Stimulated activated naive CD8-positive, alpha-beta T cell treated with anti-CD3 and anti-CD28 coated beads, Interleukin-15, Interleukin-2, amounts not matched to agents 100 ng/mL and 50 ng/mL, for 24 hours (primary cell): ENCODE data around the gene PRKN.

Source experiments
- H3K27ac Mint-ChIP-seq: one replicate; pipeline ENCODE4 v1.8.0; 2021; ENCODE audit warnings: mild to moderate bottlenecking, mixed read lengths
- H3K27me3 Mint-ChIP-seq: one replicate; pipeline ENCODE4 v1.8.0; 2021; ENCODE audit warnings: mixed read lengths
- H3K36me3 Mint-ChIP-seq: one replicate; pipeline ENCODE4 v1.8.0; 2021; ENCODE audit warnings: low read depth, mixed read lengths
- H3K4me1 Mint-ChIP-seq: one replicate; pipeline ENCODE4 v1.8.0; 2021; ENCODE audit warnings: low read depth, mixed read lengths
- H3K4me3 Mint-ChIP-seq: one replicate; pipeline ENCODE4 v1.8.0; 2021; ENCODE audit warnings: mild to moderate bottlenecking, mixed read lengths
- H3K9me3 Mint-ChIP-seq: one replicate; pipeline ENCODE4 v1.8.0; 2021; ENCODE audit warnings: mixed read lengths

The PRKN gene

DNA sequence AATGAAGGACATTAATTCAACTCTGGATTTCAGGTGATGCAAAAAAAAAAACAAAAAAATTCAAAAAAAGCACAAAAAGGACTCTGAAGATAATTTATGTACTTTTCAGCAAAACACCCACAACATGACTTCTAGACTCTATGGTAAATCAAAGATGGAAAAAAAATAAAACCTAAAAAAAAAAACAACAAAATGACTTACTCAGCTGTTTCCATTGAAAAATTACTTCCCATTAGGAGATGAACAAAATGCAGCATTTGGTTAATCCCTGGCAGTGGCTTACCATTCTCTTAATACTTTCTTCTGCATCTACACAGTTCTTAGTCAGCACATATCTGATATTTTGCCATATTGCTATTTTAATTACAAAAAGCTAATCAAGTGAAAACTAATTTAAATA lies 572.6 kb downstream of the PRKN start:
- Mint-ChIP-seq H3K27me3 (no peaks in the 10 kb centered on the region), H3K4me1 (peaks cover 4% of the 10 kb centered on the region), H3K4me3 (no peak overlapping the region), H3K27ac (no peak overlapping the region), H3K36me3 (no peaks in the 10 kb centered on the region), H3K9me3 (peaks cover 4% of the 10 kb centered on the region)

DNA sequence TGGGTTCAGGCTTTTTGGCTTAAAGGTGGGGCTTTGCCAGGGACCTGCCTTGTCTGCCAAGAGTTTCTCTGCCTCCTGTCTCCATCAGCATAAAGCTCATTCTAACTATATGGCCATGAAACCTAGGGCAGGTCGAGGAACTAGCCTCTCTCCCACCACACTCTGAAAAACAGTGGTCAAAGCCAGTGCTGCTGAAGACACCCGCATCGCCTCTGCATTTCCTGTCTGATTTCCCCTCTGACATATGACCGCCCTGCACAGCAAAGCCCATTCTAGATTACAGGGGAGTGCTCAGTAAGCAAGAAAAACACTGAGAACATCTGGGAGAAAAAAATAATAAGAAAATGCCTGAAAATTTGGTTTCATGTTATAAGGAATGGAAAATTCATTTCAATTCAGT lies 573.6 kb downstream of the PRKN start:
- Mint-ChIP-seq H3K9me3 (peaks cover 4% of the 10 kb centered on the region), H3K27ac (no peak overlapping the region), H3K4me3 (no peak overlapping the region), H3K4me1 (peaks cover 4% of the 10 kb centered on the region), H3K27me3 (no peaks in the 10 kb centered on the region), H3K36me3 (no peaks in the 10 kb centered on the region)

DNA sequence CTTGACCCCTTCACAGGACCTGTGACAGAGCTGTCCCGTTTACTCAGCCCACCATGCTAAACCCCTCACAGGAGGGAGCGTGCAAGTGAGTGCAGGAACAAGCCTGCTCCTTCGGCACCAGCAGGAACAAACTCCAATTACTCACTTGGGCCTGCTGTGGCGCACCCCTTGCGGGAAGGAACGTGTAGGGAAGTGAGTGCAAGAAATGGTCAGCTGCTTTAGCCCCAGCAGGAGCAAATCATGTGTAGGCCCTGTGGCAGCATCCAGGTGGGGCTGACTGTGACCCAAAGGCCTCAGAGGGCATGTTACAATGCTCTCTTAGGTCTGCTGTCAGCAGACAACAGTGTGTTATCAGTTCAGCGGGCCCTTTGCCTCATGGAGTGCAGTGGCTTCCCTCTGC lies 574.4 kb downstream of the PRKN start:
- no peak overlapping the region for H3K27ac Mint-ChIP-seq
- H3K36me3 Mint-ChIP-seq: no peaks in the 10 kb centered on the region
- H3K27me3 Mint-ChIP-seq: no peaks in the 10 kb centered on the region
- peaks cover 4% of the 10 kb centered on the region for H3K4me1 Mint-ChIP-seq
- H3K4me3 Mint-ChIP-seq: no peak overlapping the region
- H3K9me3 Mint-ChIP-seq: peaks cover 4% of the 10 kb centered on the region

DNA sequence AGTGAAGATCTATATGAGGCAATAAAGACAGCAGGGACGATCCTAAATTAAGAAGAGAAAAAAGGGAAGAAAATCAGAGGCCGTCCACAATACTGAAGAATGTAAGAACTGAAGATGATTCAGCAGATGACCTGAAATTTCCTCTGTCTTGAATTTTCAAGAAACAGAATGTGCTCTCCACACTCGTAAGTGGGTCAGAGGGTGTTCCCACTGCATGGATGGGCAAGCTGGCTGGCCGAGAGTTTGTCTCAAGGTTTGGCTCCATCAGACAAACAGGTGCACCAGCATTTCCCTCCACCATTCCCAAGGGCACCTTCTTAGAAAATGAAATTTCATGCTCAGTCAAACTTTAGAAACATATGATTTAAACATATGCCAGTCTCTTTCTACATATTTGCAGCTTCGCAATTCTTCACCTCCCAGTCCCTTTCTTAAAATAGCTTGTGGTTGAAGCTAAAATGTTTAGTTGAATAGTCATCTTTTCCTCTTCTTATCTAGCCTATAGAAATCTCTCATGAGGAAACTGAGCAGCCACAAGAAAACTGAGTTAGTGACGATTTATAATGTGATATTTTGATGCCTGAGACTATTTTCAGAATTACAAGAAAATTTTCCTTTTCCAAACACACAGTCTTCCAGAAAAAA lies 576.4 kb downstream of the PRKN start:
- H3K4me3 Mint-ChIP-seq: peak overlapping the region; percentile 15
- H3K27ac Mint-ChIP-seq: no peak overlapping the region
- H3K36me3 Mint-ChIP-seq: no peaks in the 10 kb centered on the region
- no peaks in the 10 kb centered on the region for H3K27me3 Mint-ChIP-seq
- H3K4me1 Mint-ChIP-seq: peaks cover 4% of the 10 kb centered on the region
- H3K9me3 Mint-ChIP-seq: peaks cover 4% of the 10 kb centered on the region

DNA sequence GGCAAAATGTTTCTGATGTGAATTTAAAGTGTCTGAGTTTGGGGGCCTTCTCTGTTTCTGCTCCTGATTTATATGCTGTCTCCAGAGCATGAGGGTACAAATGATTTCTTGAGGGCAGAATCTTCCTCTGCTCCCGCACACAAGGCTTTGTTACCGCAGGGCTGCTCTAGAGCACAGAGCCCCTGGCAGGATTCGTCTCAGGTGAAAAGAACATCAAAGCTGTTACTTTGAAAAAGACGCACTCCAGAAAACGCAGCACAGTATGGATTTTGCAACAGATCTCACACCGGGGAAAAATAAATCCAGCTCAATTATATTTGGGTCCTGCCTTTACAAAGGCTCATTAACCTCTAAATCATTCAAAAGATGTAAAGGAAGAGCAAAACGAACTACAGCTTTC lies 577.3 kb downstream of the PRKN start:
- H3K27me3 Mint-ChIP-seq: no peaks in the 10 kb centered on the region
- H3K4me3 Mint-ChIP-seq: no peak overlapping the region
- peaks cover 4% of the 10 kb centered on the region for H3K4me1 Mint-ChIP-seq
- H3K36me3 Mint-ChIP-seq: no peaks in the 10 kb centered on the region
- no peak overlapping the region for H3K27ac Mint-ChIP-seq
- peaks cover 10% of the 10 kb centered on the region for H3K9me3 Mint-ChIP-seq

DNA sequence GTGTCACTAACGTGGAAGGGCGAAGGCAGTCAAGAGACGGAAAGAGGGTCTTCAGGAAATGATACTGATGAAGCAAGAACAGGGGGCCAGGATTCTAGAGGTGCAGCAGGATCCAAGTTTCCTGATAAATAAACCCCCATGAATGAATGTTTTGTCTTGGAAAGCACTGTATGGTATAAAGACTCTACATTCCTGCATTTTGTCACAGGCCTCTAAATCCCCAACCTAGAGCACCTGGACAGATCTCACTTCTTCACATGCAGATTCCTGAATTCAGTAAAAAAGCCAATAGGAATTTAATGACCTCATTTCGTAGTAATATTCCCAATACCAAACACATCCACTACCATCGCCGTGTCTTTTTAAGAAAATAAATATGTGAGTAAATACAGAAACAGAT lies 577.8 kb downstream of the PRKN start:
- H3K9me3 Mint-ChIP-seq: peaks cover 13% of the 10 kb centered on the region
- H3K36me3 Mint-ChIP-seq: no peaks in the 10 kb centered on the region

DNA sequence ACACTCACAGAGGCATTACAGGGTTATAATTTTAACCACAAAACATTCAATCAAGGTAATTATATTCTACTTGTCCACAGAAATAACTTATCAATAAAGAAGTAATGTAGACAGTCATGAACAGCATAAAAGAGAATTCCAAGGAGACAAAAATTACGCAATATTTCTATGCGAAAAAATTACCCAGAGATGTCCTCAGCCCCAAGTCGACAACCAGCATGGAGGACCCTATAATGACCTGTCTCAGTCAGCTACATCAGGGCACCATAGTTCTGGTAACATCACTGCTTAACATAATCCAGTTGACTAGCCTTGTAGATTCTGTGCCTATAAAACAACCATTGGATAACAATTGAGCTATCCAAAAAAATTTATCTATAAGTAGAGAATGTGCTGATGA lies 579.8 kb downstream of the PRKN start:
- peaks cover 16% of the 10 kb centered on the region for H3K9me3 Mint-ChIP-seq
- peaks cover 4% of the 10 kb centered on the region for H3K4me1 Mint-ChIP-seq
- H3K27me3 Mint-ChIP-seq: no peaks in the 10 kb centered on the region
- H3K4me3 Mint-ChIP-seq: no peak overlapping the region
- H3K36me3 Mint-ChIP-seq: no peaks in the 10 kb centered on the region
- no peak overlapping the region for H3K27ac Mint-ChIP-seq

More for the DNA sequence above, 577.8 kb downstream of the PRKN start:
- H3K27ac Mint-ChIP-seq: no peak overlapping the region
- H3K27me3 Mint-ChIP-seq: no peaks in the 10 kb centered on the region
- no peak overlapping the region for H3K4me3 Mint-ChIP-seq
- H3K4me1 Mint-ChIP-seq: peaks cover 4% of the 10 kb centered on the region

DNA sequence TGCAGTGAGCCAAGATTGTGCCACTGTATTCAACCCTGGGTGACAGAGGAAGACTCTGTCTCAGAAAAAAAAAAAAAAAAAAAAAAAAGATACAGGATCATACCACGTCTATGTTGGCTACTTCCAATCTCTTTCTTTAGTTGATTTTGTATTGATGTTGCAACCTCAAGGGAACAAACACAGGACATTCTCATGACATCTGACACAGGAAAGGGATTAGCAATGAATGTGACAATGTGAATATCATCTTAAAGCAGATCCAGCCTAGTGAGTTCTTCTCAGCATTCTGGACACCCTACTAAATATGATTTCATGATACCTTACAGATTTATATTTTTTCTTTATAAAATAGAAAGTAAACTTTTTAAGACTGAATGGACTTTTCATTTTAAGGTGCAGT lies 580.3 kb downstream of the PRKN start:
- Mint-ChIP-seq H3K27ac (no peak overlapping the region), H3K4me3 (no peak overlapping the region)

DNA sequence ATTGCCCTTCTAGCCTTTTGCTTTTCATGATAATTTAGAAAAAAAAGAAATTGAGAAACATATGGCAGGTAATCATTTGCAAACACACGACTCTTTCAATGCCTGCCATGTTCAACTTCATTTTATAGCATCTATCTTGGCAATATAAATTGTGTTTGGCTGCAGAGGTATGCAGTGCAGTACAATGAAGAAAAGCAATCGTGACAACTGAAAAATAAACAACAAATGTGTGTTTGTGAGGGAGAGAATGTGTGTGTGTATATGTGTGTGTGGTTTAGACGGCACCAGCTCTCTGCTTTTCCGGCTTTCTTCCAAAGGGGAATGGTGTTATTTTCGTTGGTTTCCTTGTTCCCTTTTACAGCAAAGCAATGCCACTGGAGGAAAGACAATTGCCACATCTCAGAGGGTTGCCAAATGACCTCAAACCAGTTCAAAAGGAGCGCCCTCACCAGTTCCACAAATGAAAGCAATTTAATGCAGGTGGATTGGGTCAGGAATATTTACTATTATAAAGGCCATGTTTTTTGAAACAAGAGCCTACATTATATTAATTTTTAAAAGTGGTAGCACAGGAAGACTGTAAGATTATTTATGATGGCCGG lies 587.2 kb downstream of the PRKN start:
- Mint-ChIP-seq H3K36me3 (no peaks in the 10 kb centered on the region), H3K27ac (no peak overlapping the region), H3K4me3 (no peak overlapping the region), H3K27me3 (no peaks in the 10 kb centered on the region), H3K4me1 (no peaks in the 10 kb centered on the region), H3K9me3 (peaks cover 21% of the 10 kb centered on the region)

More for the DNA sequence above, 580.3 kb downstream of the PRKN start:
- Mint-ChIP-seq H3K9me3 (peaks cover 16% of the 10 kb centered on the region), H3K36me3 (no peaks in the 10 kb centered on the region), H3K4me1 (peaks cover 4% of the 10 kb centered on the region), H3K27me3 (no peaks in the 10 kb centered on the region)

DNA sequence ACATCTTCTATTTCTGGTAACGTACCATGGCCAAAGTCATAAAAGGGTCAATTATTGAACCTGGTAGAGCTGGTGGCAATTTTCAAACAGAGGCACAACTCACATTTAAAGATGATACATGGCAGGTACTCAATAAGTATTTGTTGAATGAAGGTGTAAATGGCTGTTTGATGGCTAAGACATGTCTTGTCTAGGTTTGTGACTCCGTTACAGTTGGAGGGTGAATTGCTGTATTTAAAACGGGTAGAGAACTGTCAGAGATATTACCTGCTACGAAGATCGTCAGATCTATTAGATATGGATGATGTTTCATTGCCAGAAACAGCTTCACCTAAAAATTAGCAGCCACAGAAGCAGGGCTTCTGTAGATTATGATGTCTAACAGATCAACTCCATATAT lies 601.9 kb downstream of the PRKN start:
- Mint-ChIP-seq H3K27me3 (no peaks in the 10 kb centered on the region), H3K36me3 (no peaks in the 10 kb centered on the region), H3K27ac (no peak overlapping the region), H3K4me3 (no peak overlapping the region), H3K9me3 (peaks cover 6% of the 10 kb centered on the region), H3K4me1 (no peaks in the 10 kb centered on the region)

DNA sequence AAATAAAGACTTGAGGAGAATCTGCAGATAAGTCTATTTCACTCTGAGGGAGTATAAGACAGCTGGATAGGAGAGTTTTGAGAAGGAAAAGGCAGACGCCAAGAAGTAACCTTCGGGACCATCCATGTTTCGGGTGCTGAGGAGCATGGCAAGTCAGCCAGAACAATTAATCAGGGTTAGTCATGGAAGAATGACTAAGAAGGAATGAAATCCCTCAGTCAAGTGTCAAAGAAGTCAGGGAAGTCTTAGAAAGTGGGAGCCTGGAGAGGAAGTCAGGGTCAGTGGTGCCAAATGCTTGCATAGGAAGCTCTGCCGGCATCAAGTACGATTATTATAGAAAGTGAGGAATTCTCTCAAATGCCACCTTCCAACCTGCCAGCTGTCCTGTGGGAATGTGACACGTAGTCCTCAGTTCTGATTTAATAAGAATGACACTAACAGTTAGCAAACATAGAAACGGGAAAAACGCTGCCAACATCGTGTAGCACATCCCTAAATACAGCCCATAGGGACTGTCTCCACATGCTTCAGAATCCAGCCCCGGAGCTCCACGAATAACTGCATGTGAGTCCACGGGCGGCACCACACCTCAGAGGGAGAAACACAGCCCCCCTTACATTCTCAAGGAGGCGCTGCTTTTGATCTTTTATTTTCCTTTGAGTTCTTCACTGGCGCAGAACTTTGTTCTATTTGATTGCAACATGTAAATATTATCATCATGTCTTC lies 602.7 kb downstream of the PRKN start:
- no peak overlapping the region for H3K27ac Mint-ChIP-seq
- no peaks in the 10 kb centered on the region for H3K36me3 Mint-ChIP-seq
- H3K4me1 Mint-ChIP-seq: no peaks in the 10 kb centered on the region
- no peak overlapping the region for H3K4me3 Mint-ChIP-seq
- no peaks in the 10 kb centered on the region for H3K27me3 Mint-ChIP-seq
- H3K9me3 Mint-ChIP-seq: peaks cover 6% of the 10 kb centered on the region

DNA sequence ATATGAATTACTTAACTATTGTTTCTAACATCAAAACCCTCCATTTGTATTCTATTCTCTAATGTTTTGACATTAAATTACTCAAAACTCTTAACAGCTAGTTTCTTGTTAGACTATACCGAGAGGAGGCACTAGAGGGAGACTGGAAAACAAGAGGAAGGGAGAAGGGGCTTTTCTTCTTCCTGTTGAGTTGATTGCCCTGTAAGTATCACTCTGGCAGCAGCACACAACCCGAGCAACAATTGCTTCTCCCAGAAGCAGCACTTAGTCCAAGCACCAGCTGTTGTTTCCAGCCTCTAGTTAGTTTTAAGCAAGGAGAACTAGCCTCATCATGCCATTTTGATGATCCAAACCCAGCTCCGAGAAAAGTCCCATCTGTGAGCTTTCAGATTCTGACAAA lies 603.8 kb downstream of the PRKN start:
- H3K27me3 Mint-ChIP-seq: no peaks in the 10 kb centered on the region
- H3K9me3 Mint-ChIP-seq: peaks cover 6% of the 10 kb centered on the region
- H3K36me3 Mint-ChIP-seq: no peaks in the 10 kb centered on the region
- no peak overlapping the region for H3K27ac Mint-ChIP-seq
- no peak overlapping the region for H3K4me3 Mint-ChIP-seq
- peaks cover 6% of the 10 kb centered on the region for H3K4me1 Mint-ChIP-seq

DNA sequence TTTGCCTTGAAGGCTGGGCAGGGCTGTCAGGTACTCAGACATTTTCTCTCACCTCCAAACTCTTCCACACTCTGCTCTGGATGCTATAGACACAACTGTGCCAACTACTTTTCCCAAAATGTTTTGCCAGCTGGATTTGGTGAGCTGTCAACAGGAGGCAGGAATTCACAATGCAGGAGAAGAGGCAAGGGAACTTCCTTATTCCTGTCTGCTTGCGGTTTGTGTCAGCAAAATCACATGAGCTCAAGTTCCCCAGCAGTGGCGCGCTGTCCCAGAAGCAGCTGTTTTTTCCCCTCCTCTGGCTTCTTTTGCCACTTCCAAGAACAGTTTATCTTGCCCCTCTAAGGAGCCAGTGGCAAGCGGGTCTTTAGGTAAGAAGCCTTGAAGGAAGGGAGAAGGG lies 608.2 kb downstream of the PRKN start:
- no peak overlapping the region for H3K4me3 Mint-ChIP-seq
- no peak overlapping the region for H3K27ac Mint-ChIP-seq
- peaks cover 6% of the 10 kb centered on the region for H3K4me1 Mint-ChIP-seq
- H3K36me3 Mint-ChIP-seq: no peaks in the 10 kb centered on the region
- no peaks in the 10 kb centered on the region for H3K9me3 Mint-ChIP-seq
- H3K27me3 Mint-ChIP-seq: no peaks in the 10 kb centered on the region

DNA sequence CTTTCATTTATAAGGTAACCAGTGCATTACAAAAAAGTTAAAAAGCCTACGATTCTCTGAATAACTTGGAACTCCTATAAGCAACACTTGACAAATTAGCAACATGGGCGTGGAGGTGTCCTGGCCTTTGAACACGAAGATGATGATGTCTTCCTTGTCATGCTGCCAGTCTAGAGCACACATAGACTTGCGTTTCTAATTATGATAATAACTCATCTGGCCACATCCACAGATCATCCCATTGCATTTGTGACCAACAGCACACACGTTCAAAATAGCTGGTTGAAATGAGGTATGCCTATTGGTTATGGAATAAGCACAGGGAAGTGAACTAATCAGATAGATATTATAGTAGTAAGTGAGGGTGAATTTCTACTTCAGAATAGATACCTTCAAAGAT lies 608.9 kb downstream of the PRKN start:
- Mint-ChIP-seq H3K4me3 (no peak overlapping the region), H3K36me3 (no peaks in the 10 kb centered on the region), H3K4me1 (peaks cover 6% of the 10 kb centered on the region), H3K27ac (no peak overlapping the region), H3K27me3 (no peaks in the 10 kb centered on the region), H3K9me3 (no peaks in the 10 kb centered on the region)

DNA sequence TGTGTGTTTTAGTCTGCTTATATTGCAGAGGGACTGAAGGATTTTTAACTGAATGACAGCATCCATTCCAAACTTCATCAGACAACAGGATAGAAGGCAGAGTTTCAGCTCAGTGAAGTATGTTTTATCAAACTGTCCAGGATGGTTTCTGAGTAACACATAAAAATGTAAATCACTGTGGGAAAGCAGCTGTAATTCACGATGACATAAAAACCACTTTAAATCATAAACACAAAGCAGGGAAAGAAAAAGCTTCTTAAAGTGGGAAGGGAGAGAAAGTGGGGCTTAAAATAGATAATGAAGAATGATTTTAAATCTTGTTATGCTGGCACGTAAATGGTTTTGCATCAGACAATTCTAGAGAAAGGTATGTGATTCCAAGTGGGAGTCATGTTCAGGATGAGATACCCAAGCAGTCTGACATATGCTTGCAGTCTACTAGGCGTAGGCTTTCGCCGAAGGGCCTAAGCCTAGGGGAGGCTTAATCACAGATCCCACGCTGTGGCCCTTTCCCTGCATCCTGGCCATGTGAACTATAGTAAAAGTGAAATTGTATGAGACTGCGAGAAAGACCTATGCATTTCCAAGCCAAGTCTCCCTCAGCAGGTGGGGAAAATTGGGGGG lies 610.6 kb downstream of the PRKN start:
- Mint-ChIP-seq H3K27me3 (no peaks in the 10 kb centered on the region), H3K4me1 (peaks cover 6% of the 10 kb centered on the region), H3K27ac (no peak overlapping the region), H3K4me3 (no peak overlapping the region), H3K36me3 (no peaks in the 10 kb centered on the region), H3K9me3 (peaks cover 8% of the 10 kb centered on the region)
